ENCODE data around the gene CYP4F3. TPM values are rescaled to one million over a fixed set of nuclear protein-coding genes. Genes with fewer than 3 reads are reported as not detected.
"Not testable (repeated sequence)": the region's sequence is repeated elsewhere in the genome, so short reads cannot be mapped to it uniquely, and the experiment has no call there.

Gene CYP4F3
- total RNA-seq, 1 donor from 2014 or later: not detected

GRCh38 chr19:15666186-15666585 lies 25.5 kb downstream of the CYP4F3 start:
- FAIRE-seq (no peak), DNase-seq (ENCODE audit: low spot score in 2 of 2) (no peak)

- DNase-seq (ENCODE audit: low spot score in 2 of 2) (no peak), FAIRE-seq (no peak)
Measured at GRCh38 chr19:15666883-15667282, 26.2 kb downstream of the CYP4F3 start.

- no peak for DNase-seq (ENCODE audit: low spot score in 2 of 2)
- no peak for FAIRE-seq
Measured at GRCh38 chr19:15669440-15669839, 28.7 kb downstream of the CYP4F3 start.

GRCh38 chr19:15669891-15670290 lies 29.2 kb downstream of the CYP4F3 start:
- FAIRE-seq: no peak
- DNase-seq (ENCODE audit: low spot score in 2 of 2): no peak

- no peak for DNase-seq (ENCODE audit: low spot score in 2 of 2)
- FAIRE-seq: no peak
Measured at GRCh38 chr19:15671237-15671821, 30.6 kb downstream of the CYP4F3 start.

- FAIRE-seq (no peak), DNase-seq (ENCODE audit: low spot score in 2 of 2) (no peak)
Measured at GRCh38 chr19:15671891-15672579, 31.3 kb downstream of the CYP4F3 start.

GRCh38 chr19:15672580-15673175 lies 32.0 kb downstream of the CYP4F3 start, which contains the start of gene CYP4F12:
TSS of gene CYP4F12 (plus strand) at chr19:15673087. CDS start at chr19:15673530, 443 bp downstream.
- FAIRE-seq (no peak), DNase-seq (ENCODE audit: low spot score in 2 of 2) (no peak)

- FAIRE-seq: no peak
Measured at GRCh38 chr19:15673176-15673654, 32.5 kb downstream of the CYP4F3 start.

GRCh38 chr19:15675560-15675959 lies 34.9 kb downstream of the CYP4F3 start:
- DNase-seq (ENCODE audit: low spot score in 2 of 2) (no peak), FAIRE-seq (no peak)

More at GRCh38 chr19:15673176-15673654, 32.5 kb downstream of the CYP4F3 start:
- no peak for DNase-seq (ENCODE audit: low spot score in 2 of 2)

- FAIRE-seq: no peak
- DNase-seq (ENCODE audit: low spot score in 2 of 2): no peak
Measured at GRCh38 chr19:15679089-15679488, 38.4 kb downstream of the CYP4F3 start.

- not testable (repeated sequence) for FAIRE-seq; DNase-seq (ENCODE audit: low spot score in 2 of 2)
Measured at GRCh38 chr19:15679865-15680264, 39.2 kb downstream of the CYP4F3 start.

- FAIRE-seq (no peak), DNase-seq (ENCODE audit: low spot score in 2 of 2) (no peak)
Measured at GRCh38 chr19:15680478-15681322, 40.0 kb downstream of the CYP4F3 start.

- FAIRE-seq (no peak), DNase-seq (ENCODE audit: low spot score in 2 of 2) (no peak)
Measured at GRCh38 chr19:15683411-15683810, 42.7 kb downstream of the CYP4F3 start.

- no peak for FAIRE-seq
- no peak for DNase-seq (ENCODE audit: low spot score in 2 of 2)
Measured at GRCh38 chr19:15684828-15685227, 44.1 kb downstream of the CYP4F3 start.

GRCh38 chr19:15696654-15697194 lies 56.0 kb downstream of the CYP4F3 start:
- FAIRE-seq (no peak), DNase-seq (ENCODE audit: low spot score in 2 of 2) (no peak)

- no peak for FAIRE-seq
- no peak for DNase-seq (ENCODE audit: low spot score in 2 of 2)
Measured at GRCh38 chr19:15701757-15702533, 61.2 kb downstream of the CYP4F3 start.

GRCh38 chr19:15702534-15702930 lies 61.8 kb downstream of the CYP4F3 start:
- DNase-seq (ENCODE audit: low spot score in 2 of 2): no peak
- FAIRE-seq: no peak

Data from frontal cortex (tissue), 4 donors.